GM10266 (cell line): Measurements from ENCODE around the gene HSPB9.
"Not testable (repeated sequence)": the region's sequence is repeated elsewhere in the genome, so short reads cannot be mapped to it uniquely, and the experiment has no call there.

Experiments used
- DNase-seq: peaks from one replicate; pipeline ENCODE4 v3.0.0; 2012; ENCODE audit errors: extremely low spot score
- CTCF ChIP-seq: IDR thresholded peaks from 2 replicates; pipeline ENCODE4 v1.5.1; 2012; ENCODE audit warnings: mild to moderate bottlenecking, low read depth; ENCODE audit not compliant: control insufficient read depth, insufficient read depth; ENCODE audit errors: missing control alignments

Gene HSPB9

GRCh38 chr17:42136654-42137051 is 14.0 kb downstream of the HSPB9 start:
- no peak for TF ChIP-seq CTCF
- DNase-seq = no peak

- TF ChIP-seq CTCF = no peak
- no peak for DNase-seq
Measured at GRCh38 chr17:42138749-42139492, 16.3 kb downstream of the HSPB9 start.

GRCh38 chr17:42140690-42141089 is 18.1 kb downstream of the HSPB9 start:
- not testable (repeated sequence) for DNase-seq

- no peak for TF ChIP-seq CTCF
- no peak for DNase-seq
Measured at GRCh38 chr17:42141382-42141781, 18.8 kb downstream of the HSPB9 start.

- DNase-seq = no peak
- TF ChIP-seq CTCF = no peak
Measured at GRCh38 chr17:42142371-42142896, 19.8 kb downstream of the HSPB9 start.

GRCh38 chr17:42143138-42143537 is 20.5 kb downstream of the HSPB9 start:
- DNase-seq = not testable (repeated sequence)

GRCh38 chr17:42146911-42147607 is 24.5 kb downstream of the HSPB9 start:
- TF ChIP-seq CTCF = no peak
- no peak for DNase-seq

- no peak for TF ChIP-seq CTCF
- DNase-seq = no peak
Measured at GRCh38 chr17:42153919-42154742, 31.5 kb downstream of the HSPB9 start.
